Mucosa of rectum (tissue), 2 donors: ENCODE results near the gene MYRIP.

Source experiments
- H3K27ac ChIP-seq, 2 donors: one replicate each; pipeline ENCODE4 v1.7.0; 2013; ENCODE audit warnings: inconsistent platforms in 2 of 2, low read depth in 2 of 2, low read length in 2 of 2
- H3K27me3 ChIP-seq, 2 donors: one replicate each; pipeline ENCODE4 v1.7.0; 2013; ENCODE audit warnings: low read length in 2 of 2; ENCODE audit not compliant: control insufficient read depth in 2 of 2, insufficient read depth in 2 of 2
- H3K36me3 ChIP-seq, 2 donors: one replicate each; pipeline ENCODE4 v1.7.0; 2013; ENCODE audit warnings: low read length in 2 of 2; ENCODE audit not compliant: control insufficient read depth in 2 of 2, insufficient read depth in 2 of 2
- H3K4me1 ChIP-seq, 2 donors: one replicate each; pipeline ENCODE4 v1.7.0; 2013; ENCODE audit warnings: low read length in 2 of 2, mild to moderate bottlenecking in 1 of 2; ENCODE audit not compliant: control insufficient read depth in 2 of 2, insufficient read depth in 2 of 2
- H3K4me3 ChIP-seq, 2 donors: one replicate each; pipeline ENCODE4 v1.7.0; 2013; ENCODE audit warnings: low read length in 2 of 2
- H3K9ac ChIP-seq, 2 donors: one replicate each; pipeline ENCODE4 v1.7.0; 2013; ENCODE audit warnings: low read length in 2 of 2, low read depth in 1 of 2, mild to moderate bottlenecking in 1 of 2
- H3K9me3 ChIP-seq, 2 donors: one replicate each; pipeline ENCODE4 v1.7.0; 2013; ENCODE audit warnings: low read length in 2 of 2; ENCODE audit not compliant: control insufficient read depth in 2 of 2
- donor health status: healthy.
- donor health status: Normal muscosa, but diverticular disease.

The MYRIP gene

GRCh38 chr3:39892068-39892467, 82.7 kb downstream of the MYRIP start:
- Histone ChIP-seq H3K27ac (no peak overlapping the region), H3K27me3 (no peaks in the 10 kb centered on the region), H3K9me3 (no peaks in the 10 kb centered on the region), H3K9ac (no peak overlapping the region), H3K4me1 (no peaks in the 10 kb centered on the region), H3K4me3 (no peak overlapping the region), H3K36me3 (no peaks in the 10 kb centered on the region)

DNA sequence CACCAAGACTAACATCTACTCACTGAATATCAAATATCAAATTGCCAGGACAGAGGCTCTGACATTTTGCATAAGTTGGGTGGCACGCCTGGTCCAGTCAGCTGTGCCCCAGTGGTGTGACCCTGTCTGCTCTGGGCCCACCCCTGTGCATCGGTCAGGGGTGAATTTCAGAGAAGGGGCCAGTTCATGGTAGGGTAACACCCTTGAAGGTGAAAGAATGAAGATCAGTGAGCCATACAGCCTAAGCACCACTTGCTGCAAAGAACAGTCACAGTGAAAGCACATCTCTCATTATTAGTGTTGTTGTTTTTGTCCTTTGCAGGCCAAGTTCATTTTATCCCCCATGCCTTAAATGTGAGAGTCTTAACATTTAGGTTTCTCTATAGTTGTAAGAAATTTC, 86.8 kb downstream of the MYRIP start:
- Histone ChIP-seq H3K27me3 (no peaks in the 10 kb centered on the region), H3K27ac (no peak overlapping the region), H3K4me3 (no peak overlapping the region), H3K9ac (no peak overlapping the region), H3K9me3 (no peaks in the 10 kb centered on the region), H3K36me3 (no peaks in the 10 kb centered on the region), H3K4me1 (no peaks in the 10 kb centered on the region)

DNA sequence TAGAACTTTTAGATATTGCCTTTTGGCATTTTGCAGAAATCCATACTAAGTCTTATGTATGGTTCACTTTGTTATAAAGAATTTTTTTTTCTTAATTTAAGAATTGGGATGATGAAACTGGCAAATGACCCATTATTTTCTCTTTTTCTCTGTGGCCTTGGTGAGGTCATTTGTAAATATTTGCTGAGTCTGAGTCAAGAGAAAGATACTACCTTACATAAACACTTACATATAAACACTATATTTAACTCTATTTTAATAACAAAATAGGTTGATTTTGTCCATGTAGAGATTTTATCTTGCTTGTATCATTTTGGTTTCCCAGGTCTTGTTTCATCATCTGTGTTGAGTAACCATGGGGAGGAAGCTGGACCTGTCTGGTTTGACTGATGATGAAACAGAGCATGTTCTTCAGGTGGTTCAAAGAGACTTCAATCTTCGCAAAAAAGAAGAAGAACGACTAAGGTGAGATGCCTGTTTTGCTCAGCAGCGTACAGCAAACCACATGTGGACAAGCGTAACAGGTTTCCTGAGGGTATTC, 91.1 kb downstream of the MYRIP start:
- no peaks in the 10 kb centered on the region for H3K9me3 ChIP-seq
- H3K27ac ChIP-seq: no peak overlapping the region
- H3K4me1 ChIP-seq: peaks cover 0 to 4% of the 10 kb centered on the region in 2 donors
- H3K9ac ChIP-seq: no peak overlapping the region
- H3K4me3 ChIP-seq: no peak overlapping the region
- H3K27me3 ChIP-seq: no peaks in the 10 kb centered on the region
- no peaks in the 10 kb centered on the region for H3K36me3 ChIP-seq

DNA sequence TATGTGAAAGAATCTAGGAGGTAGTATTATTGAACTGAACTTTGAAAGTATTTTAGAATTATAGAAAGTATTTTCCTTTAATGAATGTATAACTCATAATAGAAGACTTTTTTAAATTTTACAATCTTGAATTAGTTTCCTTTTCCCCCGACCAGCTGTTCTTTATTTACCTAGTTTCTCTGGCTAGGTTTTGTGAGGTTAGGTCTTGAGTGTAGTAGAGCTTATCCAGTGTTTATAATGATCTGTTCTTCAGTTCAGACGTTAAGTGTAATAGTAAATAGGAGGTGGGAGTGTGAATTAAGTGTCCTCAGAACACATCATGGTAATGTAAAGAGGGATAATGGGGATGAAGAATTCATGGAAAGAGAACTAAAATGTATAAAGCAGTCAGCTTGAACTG, 93.8 kb downstream of the MYRIP start:
- peaks cover 0 to 8% of the 10 kb centered on the region in 2 donors for H3K4me1 ChIP-seq
- no peak overlapping the region for H3K9ac ChIP-seq
- H3K27me3 ChIP-seq: no peaks in the 10 kb centered on the region
- no peaks in the 10 kb centered on the region for H3K9me3 ChIP-seq
- no peak overlapping the region for H3K4me3 ChIP-seq
- H3K36me3 ChIP-seq: no peaks in the 10 kb centered on the region
- H3K27ac ChIP-seq: peak overlapping the region in 1 of 2 donors; percentile 2

DNA sequence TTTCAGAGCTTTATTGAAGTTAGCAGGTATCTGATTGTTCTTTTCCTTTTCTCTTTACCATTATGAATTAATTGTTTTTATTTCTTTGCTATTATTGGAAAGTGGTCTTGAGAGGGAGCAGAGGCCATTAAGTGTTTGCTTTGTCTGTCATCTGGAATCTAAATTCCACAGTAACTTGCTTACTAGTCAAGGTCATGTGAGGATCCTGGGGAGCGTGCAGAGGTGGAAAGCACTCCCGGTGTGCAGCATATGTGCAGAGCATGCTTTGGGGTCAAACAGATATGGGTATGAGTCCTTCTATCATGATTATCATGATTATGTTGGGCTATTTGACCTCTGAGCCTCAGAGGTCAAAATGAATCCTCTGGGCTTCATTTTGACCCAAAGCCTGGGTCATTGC, 96.4 kb downstream of the MYRIP start:
- no peaks in the 10 kb centered on the region for H3K27me3 ChIP-seq
- H3K9me3 ChIP-seq: no peaks in the 10 kb centered on the region
- H3K4me1 ChIP-seq: peaks cover 0 to 15% of the 10 kb centered on the region in 2 donors
- H3K36me3 ChIP-seq: no peaks in the 10 kb centered on the region
- H3K27ac ChIP-seq: no peak overlapping the region
- H3K4me3 ChIP-seq: no peak overlapping the region
- H3K9ac ChIP-seq: no peak overlapping the region

- Histone ChIP-seq H3K4me3 (no peak overlapping the region), H3K9me3 (no peaks in the 10 kb centered on the region), H3K36me3 (no peaks in the 10 kb centered on the region), H3K4me1 (peaks cover 0 to 22% of the 10 kb centered on the region in 2 donors), H3K9ac (no peak overlapping the region), H3K27ac (peak overlapping the region in 1 of 2 donors; percentile 21), H3K27me3 (no peaks in the 10 kb centered on the region)
Measured at GRCh38 chr3:39907981-39908380, 98.6 kb downstream of the MYRIP start.

- Histone ChIP-seq H3K27ac (no peak overlapping the region), H3K27me3 (no peaks in the 10 kb centered on the region), H3K36me3 (no peaks in the 10 kb centered on the region)
Measured at GRCh38 chr3:39910135-39910534, 100.7 kb downstream of the MYRIP start.

GRCh38 chr3:39910826-39911464, 101.5 kb downstream of the MYRIP start:
- H3K9ac ChIP-seq: no peak overlapping the region
- peaks cover 0 to 20% of the 10 kb centered on the region in 2 donors for H3K4me1 ChIP-seq
- no peak overlapping the region for H3K27ac ChIP-seq

More at GRCh38 chr3:39910135-39910534, 100.7 kb downstream of the MYRIP start:
- H3K9me3 ChIP-seq: no peaks in the 10 kb centered on the region
- no peak overlapping the region for H3K4me3 ChIP-seq
- H3K9ac ChIP-seq: no peak overlapping the region
- H3K4me1 ChIP-seq: peaks cover 0 to 20% of the 10 kb centered on the region in 2 donors

DNA sequence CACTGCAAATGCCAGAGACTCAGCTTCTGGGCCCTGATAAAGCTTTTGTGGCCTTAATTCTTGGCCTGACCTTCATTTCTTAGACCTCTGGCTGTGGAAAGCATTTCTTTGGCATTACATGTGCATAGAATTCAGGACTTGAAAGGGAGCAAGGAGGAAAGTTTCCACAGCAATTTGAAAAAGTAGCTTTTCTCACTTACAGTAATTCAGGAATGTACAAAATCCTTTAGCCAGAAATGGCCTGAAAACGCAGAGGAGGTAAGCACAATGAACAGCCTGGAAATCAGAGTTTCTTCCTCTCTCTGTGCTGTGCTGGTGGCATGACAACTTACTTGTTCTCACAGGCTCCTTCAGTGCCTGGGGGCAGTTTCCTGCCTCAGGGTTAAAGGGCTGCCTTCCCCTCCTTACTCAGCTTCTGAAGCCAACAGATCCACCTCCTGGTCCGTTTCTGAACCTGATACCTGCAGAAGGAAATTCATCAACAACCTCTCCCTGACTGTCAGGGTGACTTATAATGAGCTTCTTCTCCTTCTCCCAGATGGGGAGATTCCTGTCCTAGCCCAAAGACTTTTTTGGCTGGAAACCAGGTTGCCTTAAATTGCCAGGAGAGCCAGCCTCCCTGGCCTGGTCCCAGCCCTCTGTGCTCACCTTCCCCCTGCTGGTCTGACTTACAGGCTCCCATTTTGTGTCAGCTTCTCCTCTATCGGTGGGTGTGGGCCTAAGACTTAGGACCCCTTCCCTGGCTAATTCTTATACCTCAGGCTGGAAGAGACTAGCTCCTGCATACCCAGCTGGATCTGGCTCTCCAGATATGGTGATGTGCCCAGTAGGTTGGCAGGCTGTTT, 102.3 kb downstream of the MYRIP start:
- H3K9ac ChIP-seq: no peak overlapping the region
- H3K27ac ChIP-seq: peak overlapping the region in 1 of 2 donors; percentile 45

More at GRCh38 chr3:39910826-39911464, 101.5 kb downstream of the MYRIP start:
- H3K27me3 ChIP-seq: no peaks in the 10 kb centered on the region
- H3K9me3 ChIP-seq: no peaks in the 10 kb centered on the region
- no peaks in the 10 kb centered on the region for H3K36me3 ChIP-seq
- no peak overlapping the region for H3K4me3 ChIP-seq

DNA sequence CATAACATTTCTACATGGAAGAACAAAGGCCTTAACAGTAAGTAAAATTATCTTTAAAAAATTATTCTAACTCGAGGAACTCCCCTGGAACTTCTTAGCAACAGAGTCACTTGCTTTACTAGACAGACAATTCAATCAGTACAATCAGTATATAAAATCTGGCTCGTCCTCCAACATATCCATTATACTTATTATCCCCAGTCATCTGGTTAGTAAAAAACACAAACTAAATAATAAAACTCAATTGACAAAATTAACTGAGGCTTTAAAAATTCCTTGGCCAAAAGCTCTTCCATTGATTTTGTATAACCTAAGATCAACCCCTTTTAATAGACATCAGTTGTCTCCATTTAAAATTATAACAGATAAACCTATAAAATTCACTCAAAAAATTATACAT, 105.6 kb downstream of the MYRIP start:
- H3K27ac ChIP-seq: no peak overlapping the region

More for the DNA sequence above, 102.3 kb downstream of the MYRIP start:
- peaks cover 0 to 20% of the 10 kb centered on the region in 2 donors for H3K4me1 ChIP-seq
- H3K27me3 ChIP-seq: no peaks in the 10 kb centered on the region
- no peaks in the 10 kb centered on the region for H3K36me3 ChIP-seq
- H3K4me3 ChIP-seq: no peak overlapping the region
- no peaks in the 10 kb centered on the region for H3K9me3 ChIP-seq

More for the DNA sequence above, 105.6 kb downstream of the MYRIP start:
- Histone ChIP-seq H3K4me3 (no peak overlapping the region), H3K36me3 (no peaks in the 10 kb centered on the region), H3K4me1 (peaks cover 0 to 15% of the 10 kb centered on the region in 2 donors), H3K27me3 (no peaks in the 10 kb centered on the region), H3K9me3 (no peaks in the 10 kb centered on the region), H3K9ac (no peak overlapping the region)
